Cerebellar nuclear complex (tissue), 1 donor: ENCODE results near the gene DEFB119.
"Not testable (repeated sequence)": the region's sequence is repeated elsewhere in the genome, so short reads cannot be mapped to it uniquely, and the experiment has no call there.

Experiments
- DNase-seq, 2 experiments: peaks; one replicate each; lab custom pipeline; 2025; lab: John Stamatoyannopoulos, UW

DEFB119 gene, protein sequence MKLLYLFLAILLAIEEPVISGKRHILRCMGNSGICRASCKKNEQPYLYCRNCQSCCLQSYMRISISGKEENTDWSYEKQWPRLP

DNA sequence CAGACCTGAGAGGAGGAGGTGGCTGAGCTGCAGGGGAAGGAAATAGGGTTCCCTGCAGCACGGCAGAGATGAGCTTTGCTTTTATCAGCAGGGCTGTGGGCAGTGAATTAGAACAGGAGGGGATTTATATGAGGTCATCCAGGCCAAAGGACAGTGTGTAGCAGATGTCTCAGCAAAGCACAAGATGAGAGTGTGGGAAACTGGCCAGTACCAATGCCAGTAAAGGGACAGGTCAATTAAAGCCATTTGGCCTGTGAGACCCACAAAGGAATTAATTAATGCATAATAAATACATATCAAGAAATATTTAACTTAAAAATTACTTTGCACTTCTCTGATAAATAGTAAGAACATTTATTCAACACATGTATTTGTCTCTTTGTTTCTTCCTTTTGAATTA, at the start of gene DEFB119:
Gene DEFB119, minus strand, starts transcription at position 101 of the 400 bp plus-strand sequence. CDS start 107 bp downstream, outside the sequence.
- DNase-seq: no peak

DNA sequence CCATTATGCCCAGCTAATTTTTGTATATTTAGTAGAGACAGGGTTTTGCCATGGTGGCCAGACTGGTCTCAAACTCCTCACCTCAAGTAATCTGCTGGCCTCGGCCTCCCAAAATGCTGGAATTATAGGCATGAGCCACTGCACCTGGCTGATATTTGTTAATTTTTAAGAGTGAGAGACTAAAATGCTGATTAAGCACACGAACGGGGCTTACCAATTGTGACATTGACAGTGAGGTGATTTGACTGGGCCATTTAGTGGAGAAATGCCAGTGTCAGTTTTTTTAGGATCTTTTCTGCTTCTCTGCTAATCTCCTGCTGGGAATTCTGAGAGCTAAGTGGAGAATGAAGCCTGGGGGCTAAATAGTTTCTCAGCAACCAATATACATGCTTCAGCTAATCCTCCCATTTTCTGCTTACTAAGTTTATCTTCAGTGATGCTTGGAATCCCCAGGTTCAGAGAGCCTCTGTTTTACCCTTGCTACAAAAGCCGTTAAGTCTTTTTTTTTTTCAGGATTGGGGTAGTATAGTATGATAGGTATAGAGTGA, 40.3 kb upstream of the DEFB119 start:
- DNase-seq: no peak

DNA sequence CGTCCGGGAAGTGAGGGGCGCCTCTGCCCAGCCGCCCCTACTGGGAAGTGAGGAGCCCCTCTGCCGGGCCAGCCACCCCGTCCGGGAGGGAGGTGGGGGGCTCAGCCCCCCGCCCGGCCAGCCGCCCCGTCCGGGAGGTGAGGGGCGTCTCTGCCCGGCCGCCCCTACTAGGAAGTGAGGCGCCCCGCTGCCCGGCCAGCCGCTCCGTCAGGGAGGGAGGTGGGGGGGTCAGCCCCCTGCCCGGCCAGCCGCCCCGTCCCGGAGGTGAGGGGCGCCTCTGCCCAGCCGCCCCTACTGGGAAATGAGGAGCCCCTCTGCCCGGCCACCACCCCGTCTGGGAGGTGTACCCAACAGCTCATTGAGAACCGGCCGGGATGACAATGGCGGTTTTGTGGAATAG, 37.2 kb upstream of the DEFB119 start:
- not testable (repeated sequence) for DNase-seq

DNA sequence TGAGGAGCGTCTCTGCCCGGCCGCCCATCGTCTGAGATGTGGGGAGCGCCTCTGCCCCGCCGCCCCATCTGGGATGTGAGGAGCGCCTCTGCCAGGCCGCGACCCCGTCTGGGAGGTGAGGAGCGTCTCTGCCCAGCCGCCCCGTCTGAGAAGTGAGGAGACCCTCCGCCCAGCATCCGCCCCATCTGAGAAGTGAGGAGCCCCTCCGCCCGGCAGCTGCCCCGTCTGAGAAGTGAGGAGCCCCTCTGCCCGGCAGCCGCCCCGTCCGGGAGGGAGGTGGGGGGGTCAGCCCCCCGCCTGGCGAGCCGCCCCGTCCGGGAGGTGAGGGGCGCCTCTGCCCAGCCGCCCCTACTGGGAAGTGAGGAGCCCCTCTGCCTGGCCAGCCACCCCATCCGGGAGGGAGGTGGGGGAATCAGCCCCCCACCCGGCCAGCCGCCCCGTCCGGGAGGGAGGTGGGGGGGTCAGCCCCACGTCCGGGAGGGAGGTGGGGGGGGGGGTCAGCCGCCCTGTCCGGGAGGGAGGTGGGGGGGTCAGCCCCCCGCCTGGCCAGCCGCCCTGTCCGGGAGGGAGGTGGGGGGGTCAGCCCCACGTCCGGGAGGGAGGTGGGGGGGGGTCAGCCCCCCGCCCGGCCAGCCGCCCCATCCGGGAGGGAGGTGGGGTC, 36.6 kb upstream of the DEFB119 start:
- DNase-seq: not testable (repeated sequence)

DNA sequence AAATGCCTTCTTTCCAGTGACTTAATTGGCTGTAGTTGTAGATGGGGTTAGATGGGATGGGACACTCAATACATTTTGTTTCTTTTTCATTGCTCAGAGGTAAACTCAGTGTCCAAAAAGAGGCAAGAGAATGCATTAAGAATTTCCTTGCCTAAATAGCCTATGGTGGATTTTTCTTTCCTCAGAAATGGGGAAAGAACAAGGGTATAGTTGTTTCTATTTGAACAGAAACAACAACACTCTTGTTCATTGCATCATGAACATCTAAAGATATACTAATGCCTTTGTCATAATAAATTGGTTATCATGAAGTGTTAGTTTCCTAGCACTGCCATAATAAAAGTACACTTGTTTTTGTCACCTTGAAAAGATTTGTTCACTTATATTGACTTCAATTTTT, 35.4 kb upstream of the DEFB119 start:
- no peak for DNase-seq

DNA sequence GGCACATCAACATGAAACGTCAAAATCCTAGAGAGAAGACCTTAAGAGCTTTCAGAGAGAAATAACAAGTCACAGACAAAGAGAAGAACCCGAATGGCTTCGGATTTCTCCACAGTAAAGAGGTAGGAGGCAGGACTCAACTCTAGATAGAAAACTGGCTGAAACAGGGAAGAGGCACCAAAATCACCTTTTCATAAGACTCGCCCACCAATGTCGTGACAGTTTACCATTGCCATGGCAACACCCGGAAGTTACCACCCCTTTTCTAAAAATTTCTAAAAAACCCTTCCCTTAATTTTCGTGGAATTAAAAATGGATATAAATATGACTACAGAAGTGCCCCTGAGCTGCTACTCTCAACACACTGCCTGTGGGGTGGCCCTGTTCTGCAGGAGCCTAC, 27.9 kb upstream of the DEFB119 start:
- DNase-seq: no peak

DNA sequence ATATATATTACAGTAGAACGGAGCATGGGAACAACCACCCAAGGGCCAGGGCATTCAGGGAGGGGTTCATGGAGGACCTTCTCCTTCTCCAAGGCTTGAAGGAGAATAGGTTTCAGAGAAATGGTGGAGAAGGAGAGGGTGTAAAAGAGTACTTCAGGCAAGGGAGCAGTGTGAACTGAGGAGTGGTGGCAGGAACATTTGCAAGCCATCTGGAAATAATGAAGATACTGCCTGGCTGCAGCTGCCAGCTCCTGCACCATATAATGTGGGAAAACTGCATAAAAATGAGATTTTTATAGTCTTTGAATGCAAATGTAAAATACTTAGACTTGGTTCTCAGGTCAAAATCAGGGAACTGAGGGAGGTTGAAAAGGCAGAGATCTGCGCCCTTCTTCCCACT, 25.3 kb upstream of the DEFB119 start:
- no peak for DNase-seq

DNA sequence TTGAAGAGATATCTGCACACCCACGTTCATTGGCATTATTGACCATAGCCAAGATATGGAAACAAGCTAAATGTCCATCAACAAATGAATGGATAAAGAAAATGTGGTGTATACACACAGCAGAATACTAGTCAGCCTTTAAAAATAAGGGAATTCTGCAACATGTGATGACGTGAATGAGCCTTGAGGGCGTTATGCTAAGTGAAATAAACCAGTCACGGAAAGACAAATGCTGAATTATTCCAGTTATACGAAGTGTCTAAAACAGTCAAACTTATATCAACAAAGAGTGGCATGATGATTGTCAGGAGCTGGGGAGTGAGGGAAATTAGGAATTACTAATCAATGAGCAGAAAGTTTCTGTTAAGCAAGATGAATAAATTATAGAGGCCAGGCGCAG, 24.0 kb upstream of the DEFB119 start:
- no peak for DNase-seq

DNA sequence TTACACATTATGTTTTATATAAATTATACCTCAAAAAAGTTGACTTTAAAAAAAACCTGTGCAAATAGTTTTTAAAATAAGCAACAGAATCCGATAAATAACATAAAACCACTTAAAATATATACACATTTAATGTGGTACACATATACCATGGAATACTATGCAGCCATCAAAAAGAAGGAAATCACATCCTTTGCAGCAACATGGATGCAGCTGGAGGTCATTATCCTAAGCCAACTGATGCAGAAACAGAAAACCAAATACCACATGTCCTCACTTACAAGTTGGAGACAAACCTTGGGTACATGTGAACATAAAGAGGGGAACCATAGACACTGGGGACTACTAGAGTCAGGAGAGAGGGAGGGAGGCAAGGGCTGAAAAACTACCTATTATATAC, 19.6 kb upstream of the DEFB119 start:
- DNase-seq: no peak

DNA sequence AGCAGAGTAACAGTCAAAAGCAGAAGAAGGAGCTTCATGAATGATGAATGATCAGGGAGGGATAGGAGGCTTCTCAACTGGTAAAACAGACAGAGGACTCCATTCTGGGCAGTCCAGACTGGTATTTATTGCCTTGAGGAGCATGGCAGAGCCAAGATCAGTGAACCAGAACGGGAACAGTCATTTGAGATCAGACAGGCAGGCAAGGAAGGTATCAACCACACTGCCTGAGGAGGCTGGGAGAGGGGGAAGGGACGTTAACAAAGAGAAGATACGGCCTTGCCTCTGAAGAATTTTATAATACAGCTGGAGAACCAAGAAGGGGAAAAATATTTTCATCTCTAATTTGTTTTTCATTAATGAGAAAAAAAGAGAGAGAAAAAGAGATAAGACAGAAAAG, 15.7 kb upstream of the DEFB119 start, which contains the start of gene DEFB121:
Gene DEFB121, minus strand, starts transcription at position 101 of the 400 bp plus-strand sequence. Its CDS starts 63 bp downstream, at position 38.
- no peak for DNase-seq

DNA sequence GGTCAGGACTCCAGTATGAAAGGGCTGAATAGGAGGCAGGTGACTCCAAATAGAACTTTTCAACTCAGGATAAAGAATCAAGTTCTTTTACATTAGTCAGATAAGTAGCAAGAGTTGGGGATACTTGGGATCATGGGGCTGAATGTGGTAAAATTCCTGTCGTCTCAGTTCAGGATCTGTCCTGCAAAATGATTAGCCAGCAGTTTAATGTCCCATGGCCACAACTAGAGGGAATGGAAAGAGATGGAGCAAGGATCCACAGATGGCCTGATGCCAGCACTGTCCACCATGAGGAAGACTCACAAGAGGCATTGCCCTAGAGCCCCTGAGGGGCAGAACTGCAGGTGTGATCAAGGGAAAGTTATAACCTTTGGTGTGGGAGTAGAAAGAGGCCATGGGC, 13.5 kb upstream of the DEFB119 start:
- DNase-seq: no peak

DNA sequence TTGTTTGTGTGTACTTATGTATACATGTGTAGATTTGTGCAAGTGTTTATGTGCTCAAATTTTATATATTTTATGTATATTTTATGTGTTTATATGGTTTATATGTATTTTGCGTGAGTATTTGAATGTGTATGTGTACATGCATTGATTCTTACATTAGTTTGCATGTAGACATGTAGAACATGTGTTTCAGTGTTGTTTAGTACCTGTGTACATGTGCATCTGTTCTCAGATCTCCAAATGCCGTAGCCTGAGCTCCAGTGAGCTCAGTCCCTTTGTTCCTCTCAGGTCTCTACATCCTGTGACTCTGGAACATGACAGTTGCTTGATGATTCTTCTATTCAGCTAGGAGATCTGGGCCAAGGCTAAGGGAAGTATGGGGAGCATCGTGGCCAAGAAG, 4.5 kb upstream of the DEFB119 start:
- no peak for DNase-seq

DNA sequence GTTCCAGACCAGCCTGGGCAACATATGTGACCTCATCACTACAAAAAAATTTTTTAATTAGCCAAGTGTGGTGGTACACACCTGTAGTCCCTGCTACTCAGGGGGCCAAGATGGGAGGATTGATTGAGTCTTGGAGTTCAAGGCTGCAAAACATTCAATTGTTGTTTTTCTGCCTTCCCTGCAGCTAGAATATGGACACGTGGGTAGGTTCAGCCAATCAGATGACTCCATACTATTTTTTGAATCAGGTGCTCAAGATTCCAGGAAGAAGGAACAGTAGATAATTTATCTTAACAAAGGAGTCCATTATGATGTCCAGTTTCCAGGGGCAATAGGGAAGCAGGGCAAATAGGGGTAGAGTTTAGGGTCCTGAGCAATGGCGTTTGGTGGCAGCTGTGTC, 2.4 kb upstream of the DEFB119 start:
- DNase-seq: no peak

DNA sequence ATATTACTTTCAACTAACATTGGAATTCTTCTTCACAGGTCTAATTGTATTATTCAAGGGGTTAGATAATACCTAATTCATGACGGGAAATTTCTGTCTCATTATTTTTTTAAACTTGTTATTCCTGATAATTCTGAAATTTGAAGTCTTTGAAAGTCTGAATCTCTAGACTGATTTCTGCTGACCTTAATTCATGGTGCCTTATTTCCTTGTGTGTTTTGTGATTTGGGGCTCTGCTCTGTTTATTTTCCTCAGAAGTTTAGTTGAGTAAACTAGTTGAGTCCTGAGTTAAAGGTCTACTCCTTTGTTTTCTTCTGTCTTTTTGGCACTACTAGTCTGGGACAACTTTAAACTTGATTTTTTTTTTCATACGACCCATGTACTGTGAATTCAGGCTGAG, 16.0 kb downstream of the DEFB119 start:
- DNase-seq: no peak

DNA sequence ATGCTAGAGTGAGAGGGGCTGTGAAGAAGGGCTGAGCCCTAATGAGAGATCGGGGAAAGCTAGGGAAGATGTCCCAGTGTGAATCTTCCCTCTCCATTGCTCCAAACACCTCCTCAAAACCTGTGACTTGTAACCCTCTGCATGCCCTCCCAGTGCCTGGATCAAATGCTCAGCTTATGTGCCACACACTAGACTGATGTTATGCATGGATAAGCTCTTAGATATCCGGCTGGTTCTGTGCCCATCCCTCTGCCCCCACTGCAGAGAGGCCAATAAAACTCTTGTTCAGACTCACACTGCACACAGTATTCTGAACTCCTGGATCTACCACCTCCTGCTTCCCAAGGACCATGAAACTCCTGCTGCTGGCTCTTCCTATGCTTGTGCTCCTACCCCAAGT, 22.1 kb downstream of the DEFB119 start, which contains the start of gene DEFB118:
Gene DEFB118, plus strand, starts transcription at position 301 of the 400 bp plus-strand sequence. Its CDS starts 50 bp downstream, at position 351.
- DNase-seq: no peak

DNA sequence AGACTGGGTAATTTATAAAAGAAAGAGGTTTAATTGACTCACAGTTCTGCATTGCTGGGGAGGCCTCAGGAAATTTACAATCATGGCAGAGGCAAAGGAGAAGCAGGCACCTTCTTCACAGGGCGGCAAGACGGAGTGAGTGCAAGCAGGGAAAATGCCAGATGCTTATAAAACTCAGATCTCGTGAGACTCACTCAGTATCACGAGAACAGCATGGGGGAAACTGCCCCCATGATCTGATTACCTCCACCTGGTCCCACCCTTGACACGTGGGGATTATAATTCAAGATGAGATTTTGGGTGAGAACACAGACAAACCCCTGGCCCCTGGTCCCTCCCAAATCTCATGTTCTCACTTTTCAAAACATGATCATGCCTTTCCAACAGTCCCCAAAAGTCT, 26.1 kb downstream of the DEFB119 start:
- not testable (repeated sequence) for DNase-seq

DNA sequence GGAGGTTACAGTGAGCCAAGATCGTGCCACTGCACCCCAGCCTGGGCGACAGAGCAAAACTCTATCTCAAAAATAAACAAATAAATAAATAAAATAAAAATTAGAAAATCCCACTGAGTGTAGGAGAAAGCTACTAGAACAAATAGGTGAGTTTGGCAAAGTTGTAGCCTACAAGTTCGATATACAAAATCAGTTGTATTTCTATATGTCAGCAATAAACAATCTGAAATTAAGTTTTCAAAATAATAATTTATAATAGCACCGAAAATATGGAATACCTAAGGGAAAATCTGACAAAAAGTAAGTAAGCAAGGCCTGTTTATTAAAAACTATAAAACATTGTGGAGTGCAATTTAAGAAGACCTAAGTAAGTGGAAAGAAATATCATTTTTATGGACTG, 27.1 kb downstream of the DEFB119 start:
- no peak for DNase-seq

DNA sequence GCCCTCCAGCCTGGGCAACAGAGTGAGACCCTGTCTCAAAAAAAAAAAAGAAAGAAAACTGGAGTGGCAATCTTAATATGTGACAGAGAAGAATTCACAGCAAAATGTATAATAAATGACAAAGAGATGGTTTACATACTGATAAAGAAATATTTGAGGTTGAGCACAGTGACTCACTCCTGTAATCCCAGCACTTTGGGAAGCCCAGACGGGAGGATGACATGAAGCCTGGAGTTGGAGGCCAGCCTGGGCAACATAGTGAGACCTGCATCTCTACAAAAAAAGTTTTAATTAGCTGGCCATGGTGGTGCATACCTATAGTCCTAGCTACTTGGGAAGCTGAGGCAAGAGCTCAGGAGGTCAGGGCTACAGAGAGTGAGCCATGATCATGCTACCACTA, 34.4 kb downstream of the DEFB119 start:
- no peak for DNase-seq

DNA sequence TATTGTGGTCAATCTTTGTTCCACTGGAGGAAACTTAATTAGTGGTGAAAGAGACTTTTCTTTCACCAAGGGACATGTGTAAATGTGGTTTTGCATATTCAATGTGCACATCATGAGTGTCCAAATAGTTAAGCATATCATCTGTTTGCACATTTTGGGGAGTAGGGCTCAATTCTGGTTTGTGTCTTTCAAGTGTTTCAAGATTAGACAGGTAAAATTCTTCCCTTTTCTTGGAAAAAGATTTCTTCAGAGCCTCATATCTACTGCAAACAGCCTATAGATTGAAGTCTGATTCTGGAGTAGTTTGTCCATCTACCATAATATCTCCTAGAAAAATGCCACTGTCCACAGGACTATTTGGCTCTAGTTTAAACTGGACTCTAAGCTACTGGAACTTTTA, 48.9 kb downstream of the DEFB119 start:
- DNase-seq: no peak

DNA sequence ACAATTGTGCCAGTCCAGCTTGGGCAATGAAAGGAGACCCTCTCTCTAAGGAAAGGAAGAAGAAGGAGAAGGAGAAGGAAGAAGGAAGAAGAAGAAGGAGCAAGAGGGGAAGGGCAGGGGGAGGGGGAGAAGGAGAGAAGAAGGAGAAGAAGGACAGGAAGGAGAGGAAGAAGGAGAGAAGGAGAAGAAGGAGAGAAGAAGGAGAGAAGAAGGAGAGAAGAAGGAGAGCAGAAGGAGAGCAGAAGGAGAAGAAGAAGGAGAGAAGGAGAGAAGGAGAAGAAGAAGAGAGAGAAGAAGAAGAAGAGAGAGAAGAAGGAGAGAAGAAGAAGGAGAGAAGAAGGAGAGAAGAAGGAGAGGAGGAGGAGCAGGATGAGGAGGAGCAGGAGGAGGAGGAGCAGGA, 59.5 kb downstream of the DEFB119 start:
- no peak for DNase-seq
